Peyer's patch (tissue), 4 donors: ENCODE measurements around the gene NCKAP5. TPM values are rescaled to one million over a fixed set of nuclear protein-coding genes. Genes with fewer than 3 reads are reported as not detected.

Experiments
- DNase-seq, 3 donors: peaks; one replicate each; pipeline ENCODE4 v3.0.0-alpha.2; 2017 to 2019
- H3K27ac ChIP-seq, 4 donors: fragments of 200-600 bp; sonication (generic); one replicate each; pipeline ENCODE4 v1.5.1; 2016 to 2019
- H3K27me3 ChIP-seq, 2 donors: fragments of 200-600 bp; sonication (generic); one replicate each; pipeline ENCODE4 v1.5.1; 2019
- H3K36me3 ChIP-seq, 3 donors: fragments of 200-600 bp; sonication (generic); one replicate each; pipeline ENCODE4 v1.5.1; 2016 to 2019
- H3K4me1 ChIP-seq, 4 donors: fragments of 200-600 bp; sonication (generic); one replicate each; pipeline ENCODE4 v1.5.1; 2016 to 2019
- H3K4me3 ChIP-seq, 4 donors: fragments of 200-600 bp; sonication (generic); 1 replicate in 3 of 4; 2 replicates in 1 of 4; pipeline ENCODE4 v1.5.1; 2016 to 2019; ENCODE audit warnings: mild to moderate bottlenecking in 1 of 4
- H3K9me3 ChIP-seq, 4 donors: fragments of 200-600 bp; sonication (generic); one replicate each; pipeline ENCODE4 v1.5.1; 2016 to 2019; ENCODE audit warnings: mild to moderate bottlenecking in 1 of 4
- POLR2A ChIP-seq, 2 donors: fragments of 450-650 bp; IDR thresholded peaks; one replicate each; pipeline ENCODE4 v1.5.1; 2017; ENCODE audit warnings: antibody characterized with exemption in 2 of 2, mild to moderate bottlenecking in 2 of 2, moderate library complexity in 2 of 2
- total RNA-seq, 4 donors: library from RNA; depleted of rRNA; stranded (reverse); fragments of >200 nt; gene quantifications; one replicate each; pipeline ENCODE4 v1.1.0, GENCODE V29; 2016
- TF ChIP-seq, protein P1 (sequence below), 6 experiments: fragments of 450-650 bp in 4 of 6; fragments of 200-600 bp in 2 of 6; sonication (generic) in 1 of 6; IDR thresholded peaks; one replicate each; pipeline ENCODE4 v1.5.1; 2017 to 2019; ENCODE audit warnings: antibody characterized with exemption in 6 of 6, mild to moderate bottlenecking in 3 of 6, moderate library complexity in 1 of 6

NCKAP5 gene
- total RNA-seq, 4 donors from 2014 or later = 9.1 to 28.5 (median 22.5) TPM

- no peak for DNase-seq
- TF ChIP-seq, protein P1, sequence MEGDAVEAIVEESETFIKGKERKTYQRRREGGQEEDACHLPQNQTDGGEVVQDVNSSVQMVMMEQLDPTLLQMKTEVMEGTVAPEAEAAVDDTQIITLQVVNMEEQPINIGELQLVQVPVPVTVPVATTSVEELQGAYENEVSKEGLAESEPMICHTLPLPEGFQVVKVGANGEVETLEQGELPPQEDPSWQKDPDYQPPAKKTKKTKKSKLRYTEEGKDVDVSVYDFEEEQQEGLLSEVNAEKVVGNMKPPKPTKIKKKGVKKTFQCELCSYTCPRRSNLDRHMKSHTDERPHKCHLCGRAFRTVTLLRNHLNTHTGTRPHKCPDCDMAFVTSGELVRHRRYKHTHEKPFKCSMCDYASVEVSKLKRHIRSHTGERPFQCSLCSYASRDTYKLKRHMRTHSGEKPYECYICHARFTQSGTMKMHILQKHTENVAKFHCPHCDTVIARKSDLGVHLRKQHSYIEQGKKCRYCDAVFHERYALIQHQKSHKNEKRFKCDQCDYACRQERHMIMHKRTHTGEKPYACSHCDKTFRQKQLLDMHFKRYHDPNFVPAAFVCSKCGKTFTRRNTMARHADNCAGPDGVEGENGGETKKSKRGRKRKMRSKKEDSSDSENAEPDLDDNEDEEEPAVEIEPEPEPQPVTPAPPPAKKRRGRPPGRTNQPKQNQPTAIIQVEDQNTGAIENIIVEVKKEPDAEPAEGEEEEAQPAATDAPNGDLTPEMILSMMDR (IDR thresholded peaks at IDR 0.05) = no peak
- TF ChIP-seq POLR2A (IDR thresholded peaks at IDR 0.05) = no peak
- no peaks in the 10 kb centered on the region for H3K27me3 ChIP-seq
- H3K4me1 ChIP-seq = peaks cover 0 to 12% (median 0%) of the 10 kb centered on the region in 4 donors
- H3K36me3 ChIP-seq = no peaks in the 10 kb centered on the region
- H3K4me3 ChIP-seq = no peak overlapping the region
- no peaks in the 10 kb centered on the region for H3K9me3 ChIP-seq
- no peak overlapping the region for H3K27ac ChIP-seq
These were observed 59.6 kb downstream of the NCKAP5 start for GRCh38 chr2:133508546-133509165.

- H3K36me3 ChIP-seq = no peaks in the 10 kb centered on the region
- H3K27ac ChIP-seq = no peak overlapping the region
- TF ChIP-seq, protein P1 (IDR thresholded peaks at IDR 0.05) = no peak
- no peak for TF ChIP-seq POLR2A (IDR thresholded peaks at IDR 0.05)
- H3K4me1 ChIP-seq = peaks cover 0 to 12% (median 0%) of the 10 kb centered on the region in 4 donors
- no peaks in the 10 kb centered on the region for H3K9me3 ChIP-seq
- H3K4me3 ChIP-seq = no peak overlapping the region
- DNase-seq = no peak
- H3K27me3 ChIP-seq = no peaks in the 10 kb centered on the region
These were observed 61.3 kb downstream of the NCKAP5 start for GRCh38 chr2:133506996-133507395.

DNA sequence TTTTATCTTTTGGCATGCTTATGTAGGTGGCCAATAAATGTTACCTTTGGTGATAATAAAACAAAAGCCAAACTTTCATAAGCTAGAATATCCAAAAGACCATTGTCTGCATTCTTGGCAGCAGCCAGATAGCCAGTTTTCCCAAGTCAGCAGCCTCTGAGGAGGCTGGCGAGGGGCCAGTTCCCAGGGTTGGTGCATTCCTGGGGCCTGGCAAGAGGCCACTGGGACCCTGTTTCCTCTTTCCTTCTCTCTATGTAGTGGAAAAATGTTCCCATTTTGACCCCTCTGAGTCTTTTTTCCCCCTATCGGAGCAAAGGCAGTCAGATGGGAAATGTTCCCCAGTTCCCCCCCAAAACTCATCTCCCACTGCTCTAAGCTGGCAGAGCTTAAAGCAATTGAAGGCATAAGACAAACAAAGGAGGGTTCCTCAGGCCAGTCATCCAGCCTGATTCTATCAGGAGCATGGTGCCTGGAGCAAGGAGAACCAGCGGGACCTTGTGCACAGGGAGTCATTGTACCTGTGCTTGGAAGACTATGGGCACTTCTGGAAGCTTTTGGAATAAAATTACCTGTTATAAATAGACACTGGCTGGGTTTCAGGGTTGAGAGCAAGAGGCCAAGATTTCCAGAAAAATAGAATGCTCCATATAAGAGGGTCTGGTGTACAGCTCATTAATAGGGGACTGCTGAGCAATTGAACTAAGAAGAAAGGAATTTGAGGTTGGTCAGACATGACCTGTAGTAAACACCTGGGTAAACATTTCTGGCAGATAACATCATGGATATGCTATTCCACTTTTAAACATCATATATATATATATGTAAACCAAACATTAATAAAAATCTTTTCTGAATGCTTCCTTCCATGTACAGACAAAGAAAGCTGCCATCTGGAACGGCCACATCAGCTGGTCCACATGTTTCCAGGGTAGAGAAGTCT, 63.4 kb downstream of the NCKAP5 start:
- TF ChIP-seq, protein P1 (IDR thresholded peaks at IDR 0.05) = no peak
- no peak for TF ChIP-seq POLR2A (IDR thresholded peaks at IDR 0.05)
- Histone ChIP-seq H3K27me3 (no peaks in the 10 kb centered on the region), H3K27ac (no peak overlapping the region), H3K4me3 (no peak overlapping the region), H3K4me1 (peaks cover 0 to 12% (median 0%) of the 10 kb centered on the region in 4 donors), H3K36me3 (no peaks in the 10 kb centered on the region), H3K9me3 (no peaks in the 10 kb centered on the region)
- DNase-seq = no peak

GRCh38 chr2:133503927-133504326, 64.3 kb downstream of the NCKAP5 start:
- Histone ChIP-seq H3K36me3 (no peaks in the 10 kb centered on the region), H3K4me3 (no peak overlapping the region), H3K27ac (no peak overlapping the region), H3K9me3 (no peaks in the 10 kb centered on the region), H3K27me3 (no peaks in the 10 kb centered on the region), H3K4me1 (peaks cover 0 to 12% (median 0%) of the 10 kb centered on the region in 4 donors)
- DNase-seq = no peak
- TF ChIP-seq, protein P1 (IDR thresholded peaks at IDR 0.05) = no peak
- no peak for TF ChIP-seq POLR2A (IDR thresholded peaks at IDR 0.05)

DNA sequence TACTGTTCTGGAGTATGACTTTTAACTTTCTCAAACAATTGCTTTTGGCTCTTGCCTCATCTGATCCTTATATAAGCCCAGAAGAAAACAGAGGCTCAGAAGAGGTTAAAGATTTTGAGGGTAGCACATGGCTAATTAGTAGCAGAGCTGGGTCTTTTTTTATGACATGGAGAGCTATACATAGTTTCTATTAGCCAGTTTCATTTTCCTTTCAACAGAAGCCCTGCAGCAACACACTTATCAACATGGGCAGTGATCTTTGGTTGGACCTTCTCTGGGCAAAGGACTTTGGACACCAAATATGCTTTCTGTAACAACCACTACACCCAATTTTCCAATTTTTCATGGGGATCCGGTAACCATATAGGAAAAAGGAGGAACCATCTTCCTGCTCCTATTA, 64.9 kb downstream of the NCKAP5 start:
- TF ChIP-seq, protein P1 (IDR thresholded peaks at IDR 0.05) = no peak
- TF ChIP-seq POLR2A (IDR thresholded peaks at IDR 0.05) = no peak
- Histone ChIP-seq H3K27me3 (no peaks in the 10 kb centered on the region), H3K9me3 (no peaks in the 10 kb centered on the region), H3K4me3 (no peak overlapping the region), H3K4me1 (peaks cover 0 to 12% (median 0%) of the 10 kb centered on the region in 4 donors), H3K36me3 (no peaks in the 10 kb centered on the region), H3K27ac (no peak overlapping the region)
- no peak for DNase-seq
